HEK293 (cell line): ENCODE measurements around the gene PITPNC1.
"Not testable (repeated sequence)": the region's sequence is repeated elsewhere in the genome, so short reads cannot be mapped to it uniquely, and the experiment has no call there.

Experiments used
- CTCF ChIA-PET: fragments of 350-600 bp; formaldehyde crosslinking; extraction: SDS; loops from one replicate; lab custom pipeline; 2021; ENCODE audit warnings: antibody characterized with exemption; lab: Yijun Ruan, JAX
- POLR2A ChIA-PET: fragments of 300-600 bp; formaldehyde crosslinking; extraction: SDS; loops from one replicate; lab custom pipeline; 2020; ENCODE audit warnings: antibody characterized with exemption, inconsistent platforms; lab: Yijun Ruan, JAX
- H3K27ac ChIP-seq: fragments of 200-500 bp; sonication (Bioruptor generic); 2 replicates; pipeline ENCODE4 v1.5.1; 2014; ENCODE audit warnings: low read depth, low read length, control low read depth, inconsistent platforms; ENCODE audit errors: extremely low read depth
- H3K36me3 ChIP-seq, 2 experiments: fragments of 200-500 bp in 1 of 2; sonication (Bioruptor generic) in 1 of 2; 1 replicate in 1 of 2; 2 replicates in 1 of 2; pipeline ENCODE4 v1.5.1; 2014 to 2017; ENCODE audit warnings: inconsistent platforms in 2 of 2, low read length in 2 of 2; ENCODE audit not compliant: control insufficient read depth in 2 of 2, insufficient read depth in 1 of 2
- H3K4me1 ChIP-seq: fragments of 200-500 bp; sonication (Bioruptor generic); 2 replicates; pipeline ENCODE4 v1.5.1; 2014; ENCODE audit warnings: mild to moderate bottlenecking, low read length, inconsistent platforms; ENCODE audit not compliant: control insufficient read depth, insufficient read depth
- H3K4me3 ChIP-seq: 2 replicates; pipeline ENCODE4 v1.5.1; 2011; ENCODE audit warnings: low read depth, mild to moderate bottlenecking, control low read depth, low read length, moderate library complexity
- H3K9me3 ChIP-seq: fragments of 200-500 bp; sonication (Bioruptor generic); 2 replicates; pipeline ENCODE4 v1.5.1; 2014; ENCODE audit warnings: low read depth, low read length, inconsistent platforms; ENCODE audit not compliant: control insufficient read depth, insufficient read depth
- ZFP69B ChIP-seq: fragments of 450-650 bp; formaldehyde crosslinking; IDR thresholded peaks from 2 replicates; pipeline ENCODE4 v1.5.1; 2016; ENCODE audit warnings: missing biosample characterization, missing genetic modification characterization
- ZNF292 ChIP-seq: fragments of 450-650 bp; formaldehyde crosslinking; IDR thresholded peaks from 2 replicates; pipeline ENCODE4 v1.5.1; 2016; ENCODE audit warnings: low read depth, missing biosample characterization, missing genetic modification characterization, borderline replicate concordance
- ZNF555 ChIP-seq: fragments of 450-650 bp; formaldehyde crosslinking; conservative IDR thresholded peaks from 2 replicates; pipeline ENCODE4 v1.5.1; 2017; ENCODE audit warnings: missing biosample characterization, mild to moderate bottlenecking, missing genetic modification characterization, inconsistent platforms
- ZNF558 ChIP-seq: fragments of 450-650 bp; formaldehyde crosslinking; IDR thresholded peaks from 2 replicates; pipeline ENCODE4 v1.5.1; 2016; ENCODE audit warnings: missing biosample characterization, missing genetic modification characterization
- ZNF654 ChIP-seq: fragments of 450-650 bp; formaldehyde crosslinking; IDR thresholded peaks from 2 replicates; pipeline ENCODE4 v1.5.1; 2016; ENCODE audit warnings: low read depth, missing biosample characterization, missing genetic modification characterization
- ZNF830 ChIP-seq: fragments of 450-650 bp; IDR thresholded peaks from 2 replicates; pipeline ENCODE4 v1.5.0; 2018; ENCODE audit warnings: missing biosample characterization, missing genetic modification characterization, low read depth, mild to moderate bottlenecking, moderate library complexity
- TF ChIP-seq, protein P1 (sequence below): sonication (generic); formaldehyde crosslinking; IDR thresholded peaks from 2 replicates; pipeline ENCODE4 v1.8.1; 2022; ENCODE audit warnings: mild to moderate bottlenecking, moderate library complexity, missing genetic modification reagents

The PITPNC1 gene

DNA sequence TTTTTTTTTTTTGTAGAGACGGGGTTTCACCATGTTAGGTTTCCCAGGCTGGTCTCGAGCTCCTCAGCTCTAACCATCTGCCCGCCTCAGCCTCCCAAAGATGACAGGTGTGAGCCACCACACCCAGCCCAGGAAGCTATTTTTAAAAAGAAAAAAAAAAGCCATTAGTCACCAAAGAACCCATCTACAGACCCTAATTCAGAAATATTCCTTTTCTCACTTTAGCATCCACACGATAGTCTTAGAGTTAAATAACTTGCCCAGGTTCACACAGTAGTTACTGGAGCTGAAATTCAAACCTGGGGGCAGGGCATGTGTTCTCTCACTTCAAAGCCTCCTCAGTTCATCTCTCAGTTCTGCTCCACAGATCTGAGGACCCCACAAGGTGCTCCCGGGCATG, 270.4 kb downstream of the PITPNC1 start:
- Histone ChIP-seq H3K36me3 (no peaks in the 10 kb centered on the region), H3K4me3 (no peak overlapping the region), H3K9me3 (no peaks in the 10 kb centered on the region), H3K4me1 (no peaks in the 10 kb centered on the region), H3K27ac (no peak overlapping the region)
- TF ChIP-seq ZFP69B (tag by site-specific recombination) (no peak), ZNF830 (tag by site-specific recombination) (no peak)
- POLR2A ChIA-PET: interaction anchor here (0.7 kb wide), 1 partner anchor 402 kb away, joined by 4 read pairs; the partner anchor contains the start of gene HELZ
- CTCF ChIA-PET: interaction anchor here (0.5 to 1.1 kb wide), 5 partner anchors 10 to 919 kb away, joined by 3 to 4 read pairs (median 3); no protein-coding TSS in a partner anchor

DNA sequence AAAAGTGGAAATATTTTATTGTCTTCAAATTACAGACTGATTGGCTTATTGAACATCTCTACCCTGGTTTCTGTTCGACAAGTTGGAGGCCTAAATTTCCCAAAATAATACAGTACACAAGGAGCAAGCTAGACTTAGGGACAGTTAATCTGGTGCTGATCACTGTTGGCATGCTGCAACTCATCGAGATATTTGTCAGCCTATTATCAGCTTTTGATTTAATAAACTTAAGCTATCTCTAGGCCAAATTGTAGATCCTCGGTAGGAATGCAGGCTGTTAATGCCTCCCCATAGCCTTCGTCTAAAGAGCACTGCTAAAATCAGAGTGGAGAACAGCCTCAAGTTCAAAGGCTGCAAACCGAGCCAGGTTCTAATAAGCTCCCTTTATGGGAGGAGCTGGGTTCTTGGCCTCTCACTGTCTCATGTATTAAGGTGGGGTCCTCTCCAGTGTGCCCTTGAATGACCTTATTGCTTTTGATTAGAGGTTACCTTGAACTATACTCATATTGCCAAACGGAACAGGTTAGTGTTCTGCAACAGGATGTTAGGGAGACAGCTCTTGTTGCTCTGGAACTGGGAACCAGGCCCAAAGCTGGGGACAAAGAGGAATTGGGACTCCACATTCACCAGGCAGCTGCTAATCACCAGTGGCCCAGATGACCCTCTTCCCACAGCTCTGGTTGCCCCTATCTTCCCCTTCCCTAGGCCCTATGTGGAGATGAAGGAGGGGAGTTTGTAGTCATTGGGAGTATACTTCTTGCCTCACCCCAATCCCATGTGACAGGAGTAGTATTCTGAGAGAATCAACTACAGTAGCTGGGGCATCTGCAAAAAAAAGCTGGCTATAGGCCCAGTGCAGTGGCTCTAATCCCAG, 271.2 kb downstream of the PITPNC1 start:
- Histone ChIP-seq H3K9me3 (no peaks in the 10 kb centered on the region), H3K4me1 (no peaks in the 10 kb centered on the region)
- POLR2A ChIA-PET: interaction anchor here (0.6 kb wide), 2 partner anchors 26 to 375 kb away, joined by 5 to 6 read pairs; no protein-coding TSS in a partner anchor
- CTCF ChIA-PET: interaction anchor here (0.6 to 1.2 kb wide), 3 partner anchors 42 to 270 kb away, joined by 3 to 4 read pairs (median 3); no protein-coding TSS in a partner anchor
- TF ChIP-seq ZNF654 (tag by site-specific recombination) (no peak), ZNF292 (tag by site-specific recombination) (no peak)
- TF ChIP-seq, all 188 proteins: peak for 0
- Histone ChIP-seq H3K4me3 (no peak overlapping the region), H3K36me3 (no peaks in the 10 kb centered on the region), H3K27ac (no peak overlapping the region)

DNA sequence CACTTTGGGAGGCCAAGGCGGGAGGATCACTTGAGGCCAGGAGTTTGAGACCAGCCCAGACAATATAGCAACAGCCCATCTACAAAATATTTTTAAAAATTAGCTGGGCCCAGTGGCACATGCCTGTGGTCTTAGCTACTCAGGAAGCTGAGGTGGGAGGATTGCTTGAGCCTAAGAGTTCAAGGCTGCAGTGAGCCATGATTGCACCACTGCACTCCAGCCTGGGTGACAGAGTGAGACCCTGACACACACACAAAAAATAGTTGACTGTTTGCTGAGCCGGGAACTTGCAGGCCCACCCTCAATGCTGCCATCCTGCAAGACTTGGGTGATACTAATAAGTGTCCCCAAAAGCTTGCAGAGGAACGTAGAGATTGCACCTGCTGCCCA, 271.8 kb downstream of the PITPNC1 start:
- CTCF ChIA-PET: interaction anchor here (1.2 kb wide), 1 partner anchor 262 kb away, joined by 3 read pairs; no protein-coding TSS in a partner anchor
- not testable (repeated sequence) for H3K9me3 ChIP-seq

DNA sequence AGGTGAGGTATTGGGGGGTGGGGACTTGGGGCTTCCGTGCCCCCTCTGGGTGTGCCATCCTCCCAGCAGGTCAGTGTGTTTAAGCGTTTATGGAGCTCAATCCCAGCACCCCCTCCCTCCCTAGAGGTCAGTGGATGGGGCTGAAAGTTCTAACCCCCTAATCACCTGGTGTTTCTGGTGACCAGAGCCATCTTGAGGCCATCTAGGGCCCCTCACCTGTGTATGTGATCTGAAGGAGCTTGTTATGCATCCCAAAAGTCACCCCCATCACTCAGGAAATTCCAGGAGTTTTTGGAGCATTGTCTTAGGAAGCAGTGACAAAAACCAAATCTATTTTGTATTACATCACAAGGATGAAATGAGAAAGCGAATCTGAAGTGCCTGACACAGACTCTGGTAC, 272.8 kb downstream of the PITPNC1 start:
- POLR2A ChIA-PET: no interaction called here
- Histone ChIP-seq H3K36me3 (no peaks in the 10 kb centered on the region), H3K4me3 (no peak overlapping the region), H3K4me1 (no peaks in the 10 kb centered on the region), H3K9me3 (no peaks in the 10 kb centered on the region), H3K27ac (no peak overlapping the region)
- CTCF ChIA-PET: interaction anchor here (1.1 kb wide), 1 partner anchor 271 kb away, joined by 3 read pairs; no protein-coding TSS in a partner anchor
- TF ChIP-seq, protein P1, sequence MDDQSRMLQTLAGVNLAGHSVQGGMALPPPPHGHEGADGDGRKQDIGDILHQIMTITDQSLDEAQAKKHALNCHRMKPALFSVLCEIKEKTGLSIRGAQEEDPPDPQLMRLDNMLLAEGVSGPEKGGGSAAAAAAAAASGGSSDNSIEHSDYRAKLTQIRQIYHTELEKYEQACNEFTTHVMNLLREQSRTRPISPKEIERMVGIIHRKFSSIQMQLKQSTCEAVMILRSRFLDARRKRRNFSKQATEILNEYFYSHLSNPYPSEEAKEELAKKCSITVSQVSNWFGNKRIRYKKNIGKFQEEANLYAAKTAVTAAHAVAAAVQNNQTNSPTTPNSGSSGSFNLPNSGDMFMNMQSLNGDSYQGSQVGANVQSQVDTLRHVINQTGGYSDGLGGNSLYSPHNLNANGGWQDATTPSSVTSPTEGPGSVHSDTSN (CRISPR knock-in tag): no peak
- TF ChIP-seq ZNF558 (tag by site-specific recombination): no peak
- TF ChIP-seq ZNF555 (tag by site-specific recombination): no peak
- TF ChIP-seq, all 188 proteins: peak for 0

More for the DNA sequence above, 271.8 kb downstream of the PITPNC1 start:
- not testable (repeated sequence) for H3K36me3 ChIP-seq, H3K4me3 ChIP-seq, H3K4me1 ChIP-seq, H3K27ac ChIP-seq
- POLR2A ChIA-PET: interaction anchor here (0.6 kb wide), 1 partner anchor 26 kb away, joined by 5 read pairs; no protein-coding TSS in a partner anchor

DNA sequence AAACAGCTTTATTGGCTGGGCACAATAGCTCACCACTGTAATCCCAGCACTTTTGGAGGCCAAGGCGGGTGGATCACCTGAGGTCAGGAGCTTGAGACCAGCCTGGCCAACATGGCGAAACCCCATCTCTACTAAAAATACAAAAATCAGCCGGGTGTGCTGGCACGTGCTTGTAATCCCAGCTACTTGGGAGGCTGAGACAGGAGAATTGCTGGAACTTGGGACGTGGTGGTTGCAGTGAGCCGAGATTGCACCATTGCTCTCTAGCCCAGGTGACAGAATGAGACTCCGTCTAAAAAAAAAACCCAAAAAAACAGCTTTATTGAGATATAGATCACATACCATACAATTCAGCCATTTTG, 274.1 kb downstream of the PITPNC1 start:
- H3K36me3 ChIP-seq, H3K4me1 ChIP-seq, H3K9me3 ChIP-seq, H3K4me3 ChIP-seq, H3K27ac ChIP-seq, POLR2A ChIA-PET: not testable (repeated sequence)
- CTCF ChIA-PET: interaction anchor here (0.6 to 0.7 kb wide), 2 partner anchors 8 to 13 kb away, joined by 4 to 8 read pairs; no protein-coding TSS in a partner anchor
